ENCODE measurements around the gene CSNK1A1.
A peak's percentile ranks its signal among the peaks of the same experiment; 100 is the strongest.
"Not testable (repeated sequence)": the region's sequence is repeated elsewhere in the genome, so short reads cannot be mapped to it uniquely, and the experiment has no call there.

The CSNK1A1 gene

DNA sequence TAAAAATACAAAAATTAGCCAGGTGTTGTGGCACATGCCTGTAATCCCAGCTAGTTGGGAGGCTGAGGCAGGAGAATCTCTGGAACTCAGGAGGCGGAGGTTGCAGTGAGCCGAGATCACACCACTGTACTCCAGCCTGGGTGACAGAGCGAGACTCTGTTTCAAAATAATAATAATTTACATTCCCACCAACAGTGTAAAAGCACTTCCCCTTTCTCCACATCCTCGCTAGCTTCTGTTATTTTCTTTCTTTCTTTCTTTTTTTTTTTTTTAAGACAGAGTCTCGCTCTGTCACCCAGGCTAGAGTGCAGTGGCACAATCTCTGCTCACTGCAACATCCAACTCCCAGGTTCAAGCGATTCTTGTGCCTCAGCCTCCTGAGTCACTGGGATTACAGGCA, 89.3 kb downstream of the CSNK1A1 start:
- not testable (repeated sequence) for H3K27me3 ChIP-seq (ENCODE audit: control insufficient read depth, insufficient read depth, low read length, poor library complexity, severe bottlenecking); H3K9me3 ChIP-seq (ENCODE audit: control insufficient read depth, low read length)
- WGBS, 2 experiments: 87 to 89% methylated on average over 6 of the region's 6 CpGs

DNA sequence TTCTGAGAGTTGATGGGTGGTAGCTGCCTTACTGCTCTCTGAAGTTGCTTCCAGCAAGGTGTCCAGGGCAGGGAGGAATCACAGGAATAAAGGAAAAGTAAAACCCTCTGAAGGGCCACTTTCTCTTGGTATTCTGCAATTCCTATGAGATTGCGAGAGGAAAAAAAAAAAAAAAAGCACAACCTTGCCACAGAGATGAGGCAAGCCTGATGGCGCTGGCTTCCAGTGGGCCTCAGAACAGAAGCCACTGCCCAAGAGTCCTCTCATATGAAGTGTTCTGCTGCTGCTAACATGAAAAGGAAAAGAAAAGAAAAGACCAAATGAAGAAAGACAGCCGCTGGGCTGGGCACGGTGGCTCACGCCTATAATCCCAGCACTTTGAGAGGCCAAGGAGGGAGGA, 91.3 kb downstream of the CSNK1A1 start:
- Histone ChIP-seq H3K4me3 (ENCODE audit: insufficient read depth, low read depth, low read length) (no peak overlapping the region), H3K4me1 (ENCODE audit: control insufficient read depth, insufficient read depth, low read length) (no peaks in the 10 kb centered on the region), H3K27me3 (ENCODE audit: control insufficient read depth, insufficient read depth, low read length, poor library complexity, severe bottlenecking) (no peaks in the 10 kb centered on the region), H3K27ac (ENCODE audit: insufficient read depth, low read depth, low read length, poor library complexity, severe bottlenecking) (no peak overlapping the region), H3K9me3 (ENCODE audit: control insufficient read depth, low read length) (no peaks in the 10 kb centered on the region), H3K36me3 (ENCODE audit: control insufficient read depth, insufficient read depth, low read length) (no peaks in the 10 kb centered on the region)
- WGBS, 2 experiments: 80 to 83% methylated on average over 5 of the region's 5 CpGs

More for the DNA sequence above, 89.3 kb downstream of the CSNK1A1 start:
- H3K36me3 ChIP-seq (ENCODE audit: control insufficient read depth, insufficient read depth, low read length); H3K27ac ChIP-seq (ENCODE audit: insufficient read depth, low read depth, low read length, poor library complexity, severe bottlenecking); H3K4me3 ChIP-seq (ENCODE audit: insufficient read depth, low read depth, low read length); H3K4me1 ChIP-seq (ENCODE audit: control insufficient read depth, insufficient read depth, low read length): not testable (repeated sequence)

GRCh38 chr5:149457393-149457763, 93.9 kb downstream of the CSNK1A1 start:
- no peak overlapping the region for H3K27ac ChIP-seq (ENCODE audit: insufficient read depth, low read depth, low read length, poor library complexity, severe bottlenecking)
- no peaks in the 10 kb centered on the region for H3K9me3 ChIP-seq (ENCODE audit: control insufficient read depth, low read length)
- no peak overlapping the region for H3K4me3 ChIP-seq (ENCODE audit: insufficient read depth, low read depth, low read length)
- peaks cover 8% of the 10 kb centered on the region for H3K4me1 ChIP-seq (ENCODE audit: control insufficient read depth, insufficient read depth, low read length)
- H3K27me3 ChIP-seq (ENCODE audit: control insufficient read depth, insufficient read depth, low read length, poor library complexity, severe bottlenecking): no peaks in the 10 kb centered on the region
- 92 to 96% methylated on average over 5 of the region's 5 CpGs for WGBS, 2 experiments
- H3K36me3 ChIP-seq (ENCODE audit: control insufficient read depth, insufficient read depth, low read length): no peaks in the 10 kb centered on the region

- Histone ChIP-seq H3K36me3 (ENCODE audit: control insufficient read depth, insufficient read depth, low read length) (no peaks in the 10 kb centered on the region), H3K9me3 (ENCODE audit: control insufficient read depth, low read length) (no peaks in the 10 kb centered on the region), H3K4me3 (ENCODE audit: insufficient read depth, low read depth, low read length) (no peak overlapping the region), H3K27me3 (ENCODE audit: control insufficient read depth, insufficient read depth, low read length, poor library complexity, severe bottlenecking) (no peaks in the 10 kb centered on the region), H3K4me1 (ENCODE audit: control insufficient read depth, insufficient read depth, low read length) (peaks cover 8% of the 10 kb centered on the region), H3K27ac (ENCODE audit: insufficient read depth, low read depth, low read length, poor library complexity, severe bottlenecking) (no peak overlapping the region)
- WGBS, 2 experiments: 88 to 91% methylated on average over 6 of the region's 6 CpGs
Observed at GRCh38 chr5:149456597-149457392, 94.4 kb downstream of the CSNK1A1 start.

GRCh38 chr5:149455889-149456409, 95.3 kb downstream of the CSNK1A1 start:
- H3K36me3 ChIP-seq (ENCODE audit: control insufficient read depth, insufficient read depth, low read length): no peaks in the 10 kb centered on the region
- H3K27me3 ChIP-seq (ENCODE audit: control insufficient read depth, insufficient read depth, low read length, poor library complexity, severe bottlenecking): no peaks in the 10 kb centered on the region
- H3K4me1 ChIP-seq (ENCODE audit: control insufficient read depth, insufficient read depth, low read length): peaks cover 8% of the 10 kb centered on the region
- 86% methylated on average over 13 of the region's 13 CpGs for WGBS, 2 experiments
- H3K4me3 ChIP-seq (ENCODE audit: insufficient read depth, low read depth, low read length): no peak overlapping the region
- no peaks in the 10 kb centered on the region for H3K9me3 ChIP-seq (ENCODE audit: control insufficient read depth, low read length)
- H3K27ac ChIP-seq (ENCODE audit: insufficient read depth, low read depth, low read length, poor library complexity, severe bottlenecking): no peak overlapping the region

DNA sequence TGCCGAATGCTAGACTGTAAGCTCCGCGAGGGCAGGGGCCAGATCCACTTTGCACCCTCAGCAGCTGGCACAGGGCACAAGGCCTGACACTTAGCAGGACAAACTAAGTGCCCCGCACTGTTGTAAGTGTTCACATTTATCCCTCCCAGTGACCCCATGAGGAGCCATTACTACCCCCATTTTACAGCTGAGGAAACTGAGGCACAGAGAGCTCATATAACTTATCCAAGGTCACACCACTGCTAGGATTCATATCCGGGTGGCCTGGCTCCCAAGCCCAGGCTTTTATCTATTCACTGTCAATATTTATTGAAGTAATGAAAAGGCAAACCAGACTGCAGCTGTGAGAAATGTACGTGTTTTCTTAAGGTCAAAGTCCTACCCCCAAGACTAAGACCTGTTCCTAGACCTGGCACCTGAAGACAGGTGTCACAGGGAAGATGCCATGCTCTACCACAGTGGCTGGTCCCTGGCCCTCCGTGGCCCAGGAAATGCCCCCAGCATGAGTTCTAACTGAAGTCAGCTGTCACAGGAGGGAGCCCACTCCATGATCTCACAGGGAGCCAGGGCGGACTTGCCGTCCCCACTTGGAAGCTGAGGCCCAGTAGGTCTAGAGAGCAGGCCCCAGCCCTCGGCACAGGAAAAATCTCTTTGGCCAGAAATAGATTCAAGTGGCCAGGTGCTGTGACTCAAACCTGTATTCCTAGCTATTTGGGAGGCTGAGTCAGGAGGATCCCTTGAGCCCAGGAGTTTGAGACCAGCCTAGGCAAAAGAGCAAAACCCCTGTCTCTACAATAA, 97.4 kb downstream of the CSNK1A1 start:
- Histone ChIP-seq H3K4me1 (ENCODE audit: control insufficient read depth, insufficient read depth, low read length) (peaks cover 8% of the 10 kb centered on the region), H3K9me3 (ENCODE audit: control insufficient read depth, low read length) (no peaks in the 10 kb centered on the region), H3K27ac (ENCODE audit: insufficient read depth, low read depth, low read length, poor library complexity, severe bottlenecking) (no peak overlapping the region), H3K36me3 (ENCODE audit: control insufficient read depth, insufficient read depth, low read length) (no peaks in the 10 kb centered on the region), H3K4me3 (ENCODE audit: insufficient read depth, low read depth, low read length) (no peak overlapping the region), H3K27me3 (ENCODE audit: control insufficient read depth, insufficient read depth, low read length, poor library complexity, severe bottlenecking) (no peaks in the 10 kb centered on the region)
- 86 to 88% methylated on average over 10 of the region's 10 CpGs for WGBS, 2 experiments

DNA sequence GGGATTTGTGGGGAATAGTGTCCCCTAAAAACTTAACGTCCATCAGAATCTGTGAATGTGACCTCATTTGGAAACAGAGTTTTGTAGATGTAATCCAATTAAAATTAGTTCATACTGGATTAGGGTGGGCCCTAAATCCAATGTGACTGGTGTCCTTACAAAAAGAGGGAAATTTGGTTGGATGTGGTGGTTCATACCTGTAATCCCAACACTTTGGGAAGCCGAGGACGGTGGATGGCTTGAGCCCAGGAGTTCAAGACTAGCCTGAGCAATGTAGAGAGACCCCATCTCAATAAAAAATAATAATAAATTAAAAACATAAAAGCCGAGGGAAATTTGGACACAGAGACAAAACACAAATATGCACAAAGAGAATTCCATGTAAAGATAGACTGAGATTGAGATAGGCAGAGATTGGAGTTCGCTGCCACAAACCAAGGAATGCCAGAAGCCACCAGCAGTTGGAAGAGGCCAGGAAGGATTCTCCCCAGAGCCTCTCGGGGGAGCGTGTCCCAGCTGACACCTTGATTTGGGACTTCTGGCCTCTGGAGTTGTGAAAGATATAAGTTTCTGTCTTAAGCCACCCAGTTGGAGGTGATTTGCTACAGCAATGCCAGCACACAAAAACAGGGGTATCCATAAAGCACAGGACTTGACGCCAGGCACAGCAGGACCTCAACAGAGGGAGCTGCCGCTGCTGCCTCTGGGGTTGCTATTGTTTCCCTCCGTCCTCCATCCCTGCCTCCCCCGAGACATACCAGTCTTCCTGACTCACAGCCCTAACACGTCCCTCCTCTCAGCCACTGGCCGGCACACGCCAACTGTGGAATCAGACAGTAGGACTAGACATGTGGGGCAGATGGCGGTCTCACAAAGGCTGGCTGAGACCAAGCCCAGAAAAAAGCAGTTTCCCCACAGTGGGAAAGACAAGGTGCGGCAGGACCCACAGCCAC, 98.3 kb downstream of the CSNK1A1 start:
- Histone ChIP-seq H3K36me3 (ENCODE audit: control insufficient read depth, insufficient read depth, low read length) (no peaks in the 10 kb centered on the region), H3K9me3 (ENCODE audit: control insufficient read depth, low read length) (no peaks in the 10 kb centered on the region), H3K27me3 (ENCODE audit: control insufficient read depth, insufficient read depth, low read length, poor library complexity, severe bottlenecking) (no peaks in the 10 kb centered on the region), H3K4me1 (ENCODE audit: control insufficient read depth, insufficient read depth, low read length) (peaks cover 8% of the 10 kb centered on the region), H3K27ac (ENCODE audit: insufficient read depth, low read depth, low read length, poor library complexity, severe bottlenecking) (peak overlapping the region; percentile 8), H3K4me3 (ENCODE audit: insufficient read depth, low read depth, low read length) (no peak overlapping the region)
- WGBS, 2 experiments: 63 to 68% methylated on average over 16 of the region's 16 CpGs

DNA sequence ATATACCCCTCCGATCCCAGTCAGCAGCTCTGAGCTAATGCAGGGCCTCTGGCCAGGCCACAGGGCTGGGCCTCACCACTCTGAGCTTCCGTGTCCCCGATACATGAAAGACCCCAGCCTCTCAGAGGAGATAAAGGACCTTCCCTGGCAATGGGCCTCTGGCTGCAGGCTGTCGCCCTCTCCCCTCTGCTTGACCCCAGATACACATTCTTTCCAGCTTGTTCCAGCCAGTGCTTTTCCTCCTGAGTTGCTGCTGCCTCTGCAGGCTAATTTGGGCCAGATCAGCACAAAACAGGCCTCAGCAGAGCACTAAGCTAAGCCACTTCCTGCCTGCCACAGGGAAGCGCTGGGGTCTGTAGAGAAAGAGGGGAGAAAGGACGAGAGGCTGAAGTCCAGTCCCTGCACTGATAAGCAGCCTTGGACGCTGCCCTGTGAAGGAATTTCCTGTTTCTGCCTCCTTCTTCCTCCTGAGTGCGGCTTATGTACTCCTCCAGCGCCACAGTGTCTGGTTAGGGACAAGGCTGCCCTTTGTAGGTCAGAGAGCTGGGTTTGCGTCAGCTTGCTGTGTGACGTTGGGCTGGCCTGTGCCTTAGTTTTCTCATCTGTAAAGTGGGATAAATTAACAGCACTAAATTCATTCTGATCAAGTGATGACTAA, 99.1 kb downstream of the CSNK1A1 start:
- WGBS, 2 experiments: 66 to 73% methylated on average over 11 of the region's 11 CpGs
- H3K27me3 ChIP-seq (ENCODE audit: control insufficient read depth, insufficient read depth, low read length, poor library complexity, severe bottlenecking): no peaks in the 10 kb centered on the region
- no peaks in the 10 kb centered on the region for H3K9me3 ChIP-seq (ENCODE audit: control insufficient read depth, low read length)
- no peak overlapping the region for H3K4me3 ChIP-seq (ENCODE audit: insufficient read depth, low read depth, low read length)
- peak overlapping the region; percentile 52 for H3K27ac ChIP-seq (ENCODE audit: insufficient read depth, low read depth, low read length, poor library complexity, severe bottlenecking)
- H3K4me1 ChIP-seq (ENCODE audit: control insufficient read depth, insufficient read depth, low read length): peaks cover 8% of the 10 kb centered on the region
- H3K36me3 ChIP-seq (ENCODE audit: control insufficient read depth, insufficient read depth, low read length): no peaks in the 10 kb centered on the region

DNA sequence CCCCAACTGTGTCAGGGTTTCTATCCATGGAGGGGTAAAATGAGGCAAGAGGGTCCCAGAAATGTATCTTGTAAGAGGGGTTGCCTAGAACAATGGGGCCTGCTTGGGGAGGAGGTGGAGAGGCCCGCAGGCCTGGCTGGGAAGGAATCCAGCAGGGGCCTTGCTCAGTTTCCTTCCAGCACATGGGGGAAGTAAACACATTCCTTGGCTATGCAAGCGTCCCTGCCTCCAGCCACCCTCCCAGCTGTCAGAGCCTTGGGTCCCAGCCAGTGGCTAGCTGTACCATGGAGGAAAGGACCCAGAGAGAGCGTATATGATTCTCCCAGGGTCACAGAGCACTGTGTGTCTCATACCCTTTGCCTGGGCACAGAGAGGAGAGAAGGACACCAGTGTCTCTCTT, 101.0 kb downstream of the CSNK1A1 start:
- Histone ChIP-seq H3K27me3 (ENCODE audit: control insufficient read depth, insufficient read depth, low read length, poor library complexity, severe bottlenecking) (no peaks in the 10 kb centered on the region), H3K9me3 (ENCODE audit: control insufficient read depth, low read length) (no peaks in the 10 kb centered on the region), H3K36me3 (ENCODE audit: control insufficient read depth, insufficient read depth, low read length) (no peaks in the 10 kb centered on the region), H3K4me1 (ENCODE audit: control insufficient read depth, insufficient read depth, low read length) (peaks cover 8% of the 10 kb centered on the region), H3K27ac (ENCODE audit: insufficient read depth, low read depth, low read length, poor library complexity, severe bottlenecking) (no peak overlapping the region), H3K4me3 (ENCODE audit: insufficient read depth, low read depth, low read length) (no peak overlapping the region)
- WGBS, 2 experiments: 86 to 92% methylated on average over 3 of the region's 3 CpGs
